Measurements from ENCODE around the gene ARHGAP23. TPM values are rescaled to one million over a fixed set of nuclear protein-coding genes. Genes with fewer than 3 reads are reported as not detected.
"Not testable (repeated sequence)": the region's sequence is repeated elsewhere in the genome, so short reads cannot be mapped to it uniquely, and the experiment has no call there.

The ARHGAP23 gene
- polyA plus RNA-seq, 3 donors, result 0.03 to 0.21 (median 0.09) TPM

GRCh38 chr17:38474666-38475065 lies 46.4 kb downstream of the ARHGAP23 start:
- H3K9me3 Mint-ChIP-seq; H3K27me3 Mint-ChIP-seq (ENCODE audit: low read depth in 3 of 3); H2AFZ ChIP-seq (ENCODE audit: insufficient read depth, low read depth, low read length, poor library complexity, severe bottlenecking); H4K20me1 ChIP-seq (ENCODE audit: insufficient read depth, low read length); H3K27ac Mint-ChIP-seq; H3K27me3 ChIP-seq (ENCODE audit: control insufficient read depth in 2 of 2, insufficient read depth in 2 of 2, low read length in 2 of 2); H3K4me3 ChIP-seq (replicated peaks in 1 of 3; ENCODE audit: low read depth in 2 of 3, low read length in 3 of 3); H3K4me1 Mint-ChIP-seq; intact Hi-C loops (cut with micrococcal nuclease); H3K36me3 Mint-ChIP-seq; H3K9ac ChIP-seq (ENCODE audit: insufficient read depth, low read length, poor library complexity, severe bottlenecking); H3K4me1 ChIP-seq (ENCODE audit: control insufficient read depth in 1 of 2, insufficient read depth in 2 of 2, low read length in 2 of 2); H3K4me3 Mint-ChIP-seq; H3K4me2 ChIP-seq (replicated peaks; ENCODE audit: extremely low read depth, low read length, poor library complexity, severe bottlenecking); DNase-seq; H3K36me3 ChIP-seq (replicated peaks in 1 of 2; ENCODE audit: control insufficient read depth in 1 of 2, insufficient read depth in 2 of 2, low read length in 2 of 2); H3K79me2 ChIP-seq (ENCODE audit: insufficient read depth, low read length); H3K27ac ChIP-seq (ENCODE audit: low read depth in 1 of 2, low read length in 2 of 2); H3K9me3 ChIP-seq (replicated peaks in 1 of 2; ENCODE audit: control insufficient read depth in 1 of 2, insufficient read depth in 1 of 2, low read length in 2 of 2): not testable (repeated sequence)
- WGBS (ENCODE audit: insufficient coverage), result 83% methylated on average over 7 of the region's 8 CpGs

GRCh38 chr17:38476549-38476948 lies 48.3 kb downstream of the ARHGAP23 start:
- no peak for TF ChIP-seq CTCF (IDR thresholded peaks at IDR 0.05)
- H3K4me1 Mint-ChIP-seq, result no peaks in the 10 kb centered on the region
- H3K27me3 Mint-ChIP-seq (ENCODE audit: low read depth in 3 of 3), result peaks cover 0 to 2% (median 0%) of the 10 kb centered on the region in 3 donors
- WGBS (ENCODE audit: insufficient coverage), result 92% methylated on average over 3 of the region's 7 CpGs
- Histone ChIP-seq H3K36me3 (replicated peaks in 1 of 2; ENCODE audit: control insufficient read depth in 1 of 2, insufficient read depth in 2 of 2, low read length in 2 of 2) (no peaks in the 10 kb centered on the region), H3K9ac (ENCODE audit: insufficient read depth, low read length, poor library complexity, severe bottlenecking) (no peak overlapping the region), H3K4me3 (replicated peaks in 1 of 3; ENCODE audit: low read depth in 2 of 3, low read length in 3 of 3) (no peak overlapping the region), H2AFZ (ENCODE audit: insufficient read depth, low read depth, low read length, poor library complexity, severe bottlenecking) (no peak overlapping the region), H3K27ac (ENCODE audit: low read depth in 1 of 2, low read length in 2 of 2) (no peak overlapping the region), H3K4me2 (replicated peaks; ENCODE audit: extremely low read depth, low read length, poor library complexity, severe bottlenecking) (no peak overlapping the region), H3K27me3 (ENCODE audit: control insufficient read depth in 2 of 2, insufficient read depth in 2 of 2, low read length in 2 of 2) (no peaks in the 10 kb centered on the region), H3K79me2 (ENCODE audit: insufficient read depth, low read length) (no peaks in the 10 kb centered on the region), H4K20me1 (ENCODE audit: insufficient read depth, low read length) (no peaks in the 10 kb centered on the region), H3K9me3 (replicated peaks in 1 of 2; ENCODE audit: control insufficient read depth in 1 of 2, insufficient read depth in 1 of 2, low read length in 2 of 2) (no peaks in the 10 kb centered on the region), H3K4me1 (ENCODE audit: control insufficient read depth in 1 of 2, insufficient read depth in 2 of 2, low read length in 2 of 2) (no peaks in the 10 kb centered on the region)
- H3K4me3 Mint-ChIP-seq, result no peak overlapping the region
- peaks cover 1 to 6% of the 10 kb centered on the region in 2 donors for H3K36me3 Mint-ChIP-seq
- intact Hi-C loops (cut with micrococcal nuclease), result no loop called here
- no peak overlapping the region for H3K27ac Mint-ChIP-seq
- DNase-seq, result no peak
- H3K9me3 Mint-ChIP-seq, result no peaks in the 10 kb centered on the region

GRCh38 chr17:38477417-38477816 lies 49.2 kb downstream of the ARHGAP23 start:
- H3K9ac ChIP-seq (ENCODE audit: insufficient read depth, low read length, poor library complexity, severe bottlenecking); H3K79me2 ChIP-seq (ENCODE audit: insufficient read depth, low read length); H3K27me3 ChIP-seq (ENCODE audit: control insufficient read depth in 2 of 2, insufficient read depth in 2 of 2, low read length in 2 of 2); H3K9me3 Mint-ChIP-seq; H3K36me3 Mint-ChIP-seq; H3K4me3 ChIP-seq (replicated peaks in 1 of 3; ENCODE audit: low read depth in 2 of 3, low read length in 3 of 3); H3K36me3 ChIP-seq (replicated peaks in 1 of 2; ENCODE audit: control insufficient read depth in 1 of 2, insufficient read depth in 2 of 2, low read length in 2 of 2); H3K4me1 Mint-ChIP-seq; H3K27ac Mint-ChIP-seq; DNase-seq; H3K4me1 ChIP-seq (ENCODE audit: control insufficient read depth in 1 of 2, insufficient read depth in 2 of 2, low read length in 2 of 2); H2AFZ ChIP-seq (ENCODE audit: insufficient read depth, low read depth, low read length, poor library complexity, severe bottlenecking); H3K27me3 Mint-ChIP-seq (ENCODE audit: low read depth in 3 of 3); H3K4me2 ChIP-seq (replicated peaks; ENCODE audit: extremely low read depth, low read length, poor library complexity, severe bottlenecking); H3K27ac ChIP-seq (ENCODE audit: low read depth in 1 of 2, low read length in 2 of 2); H3K4me3 Mint-ChIP-seq; H3K9me3 ChIP-seq (replicated peaks in 1 of 2; ENCODE audit: control insufficient read depth in 1 of 2, insufficient read depth in 1 of 2, low read length in 2 of 2); H4K20me1 ChIP-seq (ENCODE audit: insufficient read depth, low read length); intact Hi-C loops (cut with micrococcal nuclease): not testable (repeated sequence)
- 98% methylated on average over 7 of the region's 36 CpGs for WGBS (ENCODE audit: insufficient coverage)

GRCh38 chr17:38477951-38478350 lies 49.7 kb downstream of the ARHGAP23 start:
- H3K27ac ChIP-seq (ENCODE audit: low read depth in 1 of 2, low read length in 2 of 2); H3K79me2 ChIP-seq (ENCODE audit: insufficient read depth, low read length); H3K36me3 Mint-ChIP-seq; H3K4me2 ChIP-seq (replicated peaks; ENCODE audit: extremely low read depth, low read length, poor library complexity, severe bottlenecking); H3K4me3 ChIP-seq (replicated peaks in 1 of 3; ENCODE audit: low read depth in 2 of 3, low read length in 3 of 3); H3K27me3 Mint-ChIP-seq (ENCODE audit: low read depth in 3 of 3); intact Hi-C loops (cut with micrococcal nuclease); H3K4me3 Mint-ChIP-seq; H3K4me1 ChIP-seq (ENCODE audit: control insufficient read depth in 1 of 2, insufficient read depth in 2 of 2, low read length in 2 of 2); H3K27me3 ChIP-seq (ENCODE audit: control insufficient read depth in 2 of 2, insufficient read depth in 2 of 2, low read length in 2 of 2); H4K20me1 ChIP-seq (ENCODE audit: insufficient read depth, low read length); H3K9me3 ChIP-seq (replicated peaks in 1 of 2; ENCODE audit: control insufficient read depth in 1 of 2, insufficient read depth in 1 of 2, low read length in 2 of 2); H3K4me1 Mint-ChIP-seq; H3K9ac ChIP-seq (ENCODE audit: insufficient read depth, low read length, poor library complexity, severe bottlenecking); H2AFZ ChIP-seq (ENCODE audit: insufficient read depth, low read depth, low read length, poor library complexity, severe bottlenecking); H3K9me3 Mint-ChIP-seq; H3K36me3 ChIP-seq (replicated peaks in 1 of 2; ENCODE audit: control insufficient read depth in 1 of 2, insufficient read depth in 2 of 2, low read length in 2 of 2); DNase-seq: not testable (repeated sequence)
- WGBS (ENCODE audit: insufficient coverage), result 98% methylated on average over 12 of the region's 13 CpGs
- peak overlapping the region in 1 of 7 donors; percentile 18 for H3K27ac Mint-ChIP-seq
